HG03060 (cell line): ENCODE measurements around the gene VWA7.

Source experiments
- ATAC-seq: cut with Tn5 transposase; IDR thresholded peaks from one replicate; pipeline ENCODE4 v1.9.1; 2021; ENCODE audit warnings: low read depth, moderate number of reproducible peaks; ENCODE audit not compliant: unreplicated experiment

The VWA7 gene

GRCh38 chr6:31717499-31718222, 59.5 kb downstream of the VWA7 start:
- no peak for ATAC-seq
